GM18858 (cell line): ENCODE data around the gene PCED1B.
"Not testable (repeated sequence)": the region's sequence is repeated elsewhere in the genome, so short reads cannot be mapped to it uniquely, and the experiment has no call there.

Experiments
- ATAC-seq: cut with Tn5 transposase; IDR thresholded peaks from one replicate; pipeline ENCODE4 v1.9.1; 2021; ENCODE audit not compliant: unreplicated experiment

PCED1B gene

GRCh38 chr12:47117305-47117704 is 37.9 kb downstream of the PCED1B start:
- ATAC-seq, result not testable (repeated sequence)

DNA sequence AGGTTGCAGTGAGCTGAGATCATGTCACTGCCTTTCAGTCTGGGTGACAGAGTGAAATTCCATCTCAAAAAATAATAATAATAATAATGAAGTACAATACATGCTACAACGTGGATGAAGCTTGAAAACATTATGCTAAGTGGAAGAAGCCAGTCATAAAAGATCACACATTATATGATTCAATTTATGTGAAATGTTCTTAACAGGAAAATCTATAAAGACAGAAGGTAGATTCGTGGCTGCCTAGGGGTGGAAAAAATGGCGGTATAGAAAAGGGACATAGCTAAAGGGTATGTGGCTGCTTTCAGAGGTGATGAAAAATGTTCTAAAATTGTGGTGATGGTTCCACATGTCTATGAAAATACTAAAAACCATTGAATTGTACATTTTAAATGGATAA is 41.3 kb downstream of the PCED1B start:
- no peak for ATAC-seq

- no peak for ATAC-seq
Observed at GRCh38 chr12:47121146-47121545, 41.7 kb downstream of the PCED1B start.

- no peak for ATAC-seq
Observed at GRCh38 chr12:47122602-47123001, 43.2 kb downstream of the PCED1B start.

DNA sequence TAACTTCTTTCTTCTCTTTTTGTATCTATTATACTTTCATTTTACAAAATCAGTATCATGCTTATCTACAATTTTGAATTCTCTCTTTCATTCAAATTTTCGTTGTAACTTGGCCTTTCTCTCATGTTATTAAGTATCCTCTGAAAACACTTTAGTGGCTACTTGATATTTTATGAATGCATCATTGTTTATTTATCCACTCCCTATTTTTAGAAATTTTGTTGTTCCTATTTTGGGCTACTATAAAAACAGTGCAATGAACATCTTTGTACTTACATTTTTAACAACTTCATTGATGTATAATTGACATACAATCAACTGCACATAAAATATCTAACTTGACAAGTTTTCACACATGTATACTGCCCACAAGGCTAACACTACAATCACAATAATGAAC is 44.3 kb downstream of the PCED1B start:
- ATAC-seq, result no peak

DNA sequence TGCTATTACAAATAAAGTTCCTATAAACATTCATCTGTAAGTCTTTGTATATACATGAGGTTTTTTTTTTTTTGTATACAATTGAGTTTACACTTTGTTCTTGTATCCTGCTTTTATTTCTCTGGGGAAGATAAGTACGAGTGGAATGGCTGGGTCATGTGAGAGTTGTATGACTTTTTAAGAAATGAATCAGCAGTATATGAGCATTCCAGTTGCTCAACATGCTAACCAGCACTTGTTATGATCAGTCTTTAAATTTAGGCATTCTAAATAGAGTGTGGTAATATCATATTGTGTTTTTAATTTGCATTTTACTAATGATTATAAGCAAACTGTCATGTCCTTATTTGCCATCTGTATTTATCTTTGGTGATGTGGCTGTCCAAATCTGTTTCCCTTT is 45.0 kb downstream of the PCED1B start:
- ATAC-seq, result no peak

DNA sequence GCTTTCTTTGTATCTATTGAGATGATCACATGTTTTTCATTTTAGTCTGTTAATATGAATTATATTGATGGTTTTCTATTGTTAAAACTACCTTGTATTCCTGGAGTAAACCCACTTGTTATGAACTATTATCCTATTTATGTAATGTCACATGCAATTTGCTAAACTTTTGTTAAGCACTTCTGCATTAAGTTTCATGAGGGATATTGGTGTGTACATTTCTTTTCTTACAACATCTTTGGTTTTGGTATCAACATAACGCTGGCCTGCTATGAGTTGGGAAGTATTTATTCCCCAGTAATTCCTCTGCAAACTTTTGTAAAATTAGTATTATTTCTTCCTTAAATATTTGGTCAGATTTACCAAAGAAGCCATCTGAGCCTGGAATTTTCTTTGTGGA is 46.8 kb downstream of the PCED1B start:
- no peak for ATAC-seq

DNA sequence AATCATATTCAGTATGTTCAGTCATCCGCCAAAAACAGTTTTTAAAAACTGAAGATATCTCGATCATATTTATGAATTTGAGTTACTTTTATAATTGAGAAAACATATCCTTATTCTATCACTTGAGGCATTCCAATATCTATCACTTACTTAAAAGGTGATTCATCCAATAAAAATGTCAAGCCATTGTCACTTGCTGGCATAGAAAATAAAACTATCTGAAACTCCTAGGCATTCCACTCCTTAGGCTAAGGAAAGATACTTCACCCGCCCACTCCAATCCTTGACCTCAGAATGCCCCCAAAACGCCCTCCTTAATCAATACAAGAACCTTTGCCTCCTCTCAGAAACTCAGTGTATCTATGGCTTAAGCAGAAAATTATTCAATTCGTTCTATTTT is 51.6 kb downstream of the PCED1B start:
- ATAC-seq, result no peak

- ATAC-seq, result no peak
Observed at GRCh38 chr12:47134005-47134404, 54.6 kb downstream of the PCED1B start.

DNA sequence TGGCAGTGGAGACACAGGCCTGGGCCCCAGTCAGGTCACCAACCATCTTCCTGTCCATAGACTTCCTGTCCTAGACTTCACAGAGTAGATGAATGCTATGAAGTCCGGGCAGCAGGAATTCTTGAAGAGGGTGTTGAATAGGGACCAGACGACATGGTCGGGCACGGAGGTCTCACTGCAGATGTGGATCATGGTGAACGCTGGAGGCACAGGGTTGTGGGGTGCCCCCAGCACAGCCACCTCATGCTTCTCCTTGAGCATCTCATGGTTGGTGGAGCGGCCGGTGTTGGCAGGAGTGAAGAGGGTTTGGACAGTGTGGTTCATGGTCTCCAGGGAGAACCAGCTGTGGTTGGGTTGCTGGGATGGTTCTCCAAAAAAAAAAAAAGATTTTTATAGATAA is 56.2 kb downstream of the PCED1B start:
- ATAC-seq, result no peak

GRCh38 chr12:47139000-47139681 is 59.7 kb downstream of the PCED1B start:
- ATAC-seq, result no peak

DNA sequence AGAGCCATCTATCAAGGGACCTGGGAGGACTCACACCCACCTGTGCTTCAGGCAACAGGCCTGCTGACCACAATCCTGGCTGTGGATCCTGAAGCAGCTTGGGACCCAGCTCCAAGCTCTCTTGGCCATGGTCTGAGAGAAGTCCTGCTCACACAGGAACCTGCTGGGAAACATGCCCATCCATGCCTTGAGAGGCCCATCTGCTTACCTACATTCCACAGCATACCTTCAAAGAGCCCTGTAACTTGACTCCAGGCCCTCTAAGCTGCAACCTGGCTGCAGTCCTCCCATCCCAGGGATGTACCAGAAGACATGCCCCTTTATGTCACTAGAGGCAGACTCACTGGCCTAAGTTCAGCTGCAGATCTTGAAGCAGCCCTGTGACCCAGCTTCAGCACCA is 62.0 kb downstream of the PCED1B start:
- ATAC-seq, result no peak

DNA sequence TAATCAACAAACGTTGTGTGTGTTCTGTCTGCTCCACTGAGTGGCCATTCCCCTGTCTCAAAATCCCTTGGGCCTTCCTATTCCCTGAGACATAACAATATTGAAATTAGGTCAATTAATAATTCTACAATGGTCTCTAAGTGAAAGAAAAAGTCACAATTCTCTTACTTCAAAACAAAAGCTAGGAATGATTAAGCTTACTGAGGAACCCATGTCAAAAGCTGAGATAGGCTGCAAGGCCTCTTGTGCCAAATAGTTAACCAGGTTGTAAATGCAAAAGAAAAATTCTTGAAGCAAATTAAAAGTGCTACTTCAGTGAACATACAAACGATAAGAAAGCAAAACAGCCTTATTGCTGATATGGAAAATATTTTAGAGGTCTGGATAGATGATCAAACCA is 65.3 kb downstream of the PCED1B start:
- no peak for ATAC-seq

- ATAC-seq, result no peak
Observed at GRCh38 chr12:47145188-47145587, 65.8 kb downstream of the PCED1B start.

- ATAC-seq, result no peak
Observed at GRCh38 chr12:47147739-47148138, 68.3 kb downstream of the PCED1B start.

GRCh38 chr12:47149146-47149545 is 69.7 kb downstream of the PCED1B start:
- ATAC-seq, result no peak

GRCh38 chr12:47152095-47152494 is 72.7 kb downstream of the PCED1B start:
- ATAC-seq, result no peak

DNA sequence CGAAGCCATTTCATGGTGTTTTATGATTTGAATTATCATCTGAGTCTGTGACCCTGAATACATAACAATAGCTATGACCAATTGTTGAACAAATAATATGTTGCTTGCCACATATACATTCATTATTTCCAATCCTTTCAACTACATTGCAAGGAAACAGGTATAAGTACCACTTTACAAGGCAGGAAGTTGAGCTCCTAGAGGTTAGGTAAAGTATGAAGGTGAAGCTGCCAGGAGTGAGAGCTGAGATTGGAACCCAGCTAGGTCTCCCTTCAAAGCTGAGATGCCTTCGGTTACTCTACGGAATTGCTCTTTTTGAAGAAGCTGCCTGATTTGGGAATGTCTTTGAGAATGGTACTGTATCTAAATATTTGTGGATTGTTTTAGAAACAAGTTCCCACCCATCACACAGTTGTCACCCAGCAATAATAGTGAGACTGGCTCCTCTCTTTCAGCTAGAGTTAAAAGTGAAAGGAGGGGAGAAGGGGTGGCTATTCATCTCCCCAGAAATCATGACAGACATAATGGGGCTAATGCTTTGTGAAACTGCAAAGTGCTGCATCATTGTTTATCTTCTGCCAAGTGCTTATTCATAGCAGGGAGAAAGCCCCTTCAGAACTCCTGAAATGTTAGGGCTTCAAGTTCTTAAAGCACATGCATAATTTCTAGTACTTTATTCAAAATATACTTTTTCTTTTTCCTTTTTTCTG is 76.2 kb downstream of the PCED1B start:
- ATAC-seq, result no peak

- no peak for ATAC-seq
Observed at GRCh38 chr12:47156167-47156736, 76.8 kb downstream of the PCED1B start.

DNA sequence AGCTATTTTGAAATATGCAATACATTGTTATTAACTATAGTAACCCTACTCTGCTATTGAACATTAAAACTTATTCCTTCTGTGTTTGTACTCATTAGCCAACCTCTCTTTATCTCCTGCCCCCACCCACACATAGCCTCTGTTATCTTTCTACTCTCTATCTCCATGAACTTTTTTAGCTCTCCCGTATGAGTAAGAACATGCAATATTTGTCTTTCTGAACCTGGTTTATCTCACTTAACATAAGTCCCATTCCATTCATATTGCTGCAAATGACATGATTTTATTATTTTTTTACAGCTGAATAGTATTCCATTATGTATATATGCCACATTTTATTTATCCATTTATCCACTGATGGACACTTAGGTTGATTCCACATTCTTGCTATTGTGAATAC is 79.4 kb downstream of the PCED1B start:
- ATAC-seq, result no peak

GRCh38 chr12:47159348-47159747 is 79.9 kb downstream of the PCED1B start:
- no peak for ATAC-seq
